K562 (cell line): Measurements from ENCODE around the gene MMP24OS. TPM values are rescaled to one million over a fixed set of nuclear protein-coding genes. Genes with fewer than 3 reads are reported as not detected.

Source experiments
- CBFA2T3 ChIP-seq: fragments of 450-650 bp; IDR thresholded peaks from 2 replicates; pipeline ENCODE4 v1.6.1; 2017
- DACH1 ChIP-seq: fragments of 450-650 bp; IDR thresholded peaks from 2 replicates; pipeline ENCODE4 v1.6.1; 2018; ENCODE audit not compliant: partially characterized antibody
- DPF2 ChIP-seq: fragments of 450-650 bp; IDR thresholded peaks from 2 replicates; pipeline ENCODE4 v1.6.1; 2016
- ESRRB ChIP-seq: fragments of 250-450 bp; sonication (Bioruptor Pico); IDR thresholded peaks from 2 replicates; pipeline ENCODE4 v1.5.0; 2020; ENCODE audit warnings: mild to moderate bottlenecking, moderate library complexity, borderline replicate concordance
- HSF4 ChIP-seq: fragments of 250-450 bp; sonication (Bioruptor Pico); IDR thresholded peaks from 2 replicates; pipeline ENCODE4 v2.1.2; 2022; ENCODE audit warnings: mild to moderate bottlenecking, moderate library complexity, borderline replicate concordance
- NR2C2 ChIP-seq, 2 experiments: fragments of 200-800 bp in 1 of 2; sonication (Bioruptor generic) in 1 of 2; sonication (generic) in 1 of 2; formaldehyde crosslinking in 1 of 2; IDR thresholded peaks; 2 replicates each; pipeline versions ENCODE4 v1.6.1 to v1.8.0; 2016 to 2022; ENCODE audit warnings: mild to moderate bottlenecking in 1 of 2, missing compliant biosample characterization in 1 of 2, missing genetic modification characterization in 1 of 2, missing genetic modification reagents in 1 of 2
- STAG1 ChIP-seq: sonication (generic); formaldehyde crosslinking; IDR thresholded peaks from 2 replicates; pipeline ENCODE4 v1.5.0; 2020; ENCODE audit warnings: missing genetic modification reagents, borderline replicate concordance
- polyA plus RNA-seq, 8 experiments: library from polyadenylated mRNA; depleted of rRNA in 4 of 8; stranded (reverse) in 5 of 8; unstranded in 3 of 8; fragments of >200 nt; fragmentation: Nextera tagmentation in 2 of 8; fragmentation: Illumina TruSeq in 1 of 8; extraction: Ambion mirVana in 2 of 8; extraction: Trizol in 1 of 8; gene quantifications; 2 replicates each; pipeline versions ENCODE4 v1.2.1 to v1.2.3, GENCODE V29; 2011 to 2014; ENCODE audit warnings: inconsistent platforms in 1 of 8, missing spikeins in 1 of 8
- total RNA-seq, 7 experiments: library from RNA; depleted of rRNA in 6 of 7; stranded (reverse); fragments of >200 nt in 6 of 7; fragmentation: Illumina TruSeq in 2 of 7; extraction: Trizol in 2 of 7; gene quantifications; 2 replicates each; pipeline versions ENCODE4 v1.2.1 to v1.2.3, GENCODE V29; 2011 to 2021; ENCODE audit warnings: low replicate concordance in 1 of 7
- TF ChIP-seq, protein P1 (sequence below): fragments of 450-650 bp; IDR thresholded peaks from 2 replicates; pipeline ENCODE4 v1.6.1; 2016; ENCODE audit warnings: mild to moderate bottlenecking, moderate library complexity
- TF ChIP-seq, protein P2 (sequence below): sonication (generic); formaldehyde crosslinking; IDR thresholded peaks from 2 replicates; pipeline ENCODE4 v1.9.0; 2022; ENCODE audit warnings: mild to moderate bottlenecking, missing genetic modification reagents
- TF ChIP-seq, protein P3 (sequence below): sonication (generic); formaldehyde crosslinking; IDR thresholded peaks from 2 replicates; pipeline ENCODE4 v1.8.0; 2022; ENCODE audit warnings: mild to moderate bottlenecking, missing genetic modification reagents

Gene MMP24OS
- total and polyA plus RNA-seq, 9 of the 15 experiments (the other 6 are each of a cell fraction or from before 2014, with no cell fraction given): 0.92 to 41.5 (median 11.4) TPM

DNA sequence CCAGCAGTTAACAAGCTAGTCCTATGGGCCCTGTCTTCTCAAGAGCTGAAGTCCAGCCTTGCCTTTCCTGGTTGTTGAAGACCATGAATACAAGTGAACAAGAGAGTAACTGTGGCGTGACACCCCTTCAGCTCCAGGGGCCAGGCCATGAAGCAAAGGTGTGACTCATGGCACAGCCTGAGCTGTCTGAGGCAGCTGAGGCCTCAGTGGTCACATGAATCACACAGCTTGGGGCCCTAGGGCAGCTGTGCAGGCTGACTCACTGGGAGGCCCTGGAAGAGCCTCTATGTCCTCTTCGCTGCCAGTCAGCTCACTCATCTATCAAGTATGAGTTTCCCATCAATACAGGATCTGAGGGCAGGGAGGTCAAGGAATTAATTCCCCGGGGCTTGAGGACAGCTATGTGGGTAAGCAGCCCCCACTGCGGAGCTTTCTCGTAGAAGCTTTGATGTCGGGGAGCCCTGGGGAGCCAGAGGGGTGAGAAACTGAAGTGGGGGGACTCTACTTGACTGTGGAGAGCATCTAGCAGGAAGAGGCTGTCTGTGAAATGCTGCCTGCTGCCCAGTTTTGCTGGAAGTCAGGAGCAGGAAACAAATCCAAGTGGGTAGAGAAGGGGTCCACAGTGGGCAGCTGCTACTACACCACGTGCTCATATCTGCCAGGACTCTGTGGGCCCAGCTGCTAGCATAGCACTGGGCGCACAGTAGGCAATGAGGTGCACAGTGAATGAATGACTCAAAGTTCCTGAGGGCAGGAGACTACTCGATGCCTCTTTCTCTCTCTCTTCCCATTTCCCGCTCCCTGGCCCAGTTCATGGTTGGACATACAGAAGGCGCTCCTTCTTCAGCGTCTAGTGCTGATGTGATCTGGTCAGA, 28.0 kb upstream of the MMP24OS start (continued):
- TF ChIP-seq, protein P1, sequence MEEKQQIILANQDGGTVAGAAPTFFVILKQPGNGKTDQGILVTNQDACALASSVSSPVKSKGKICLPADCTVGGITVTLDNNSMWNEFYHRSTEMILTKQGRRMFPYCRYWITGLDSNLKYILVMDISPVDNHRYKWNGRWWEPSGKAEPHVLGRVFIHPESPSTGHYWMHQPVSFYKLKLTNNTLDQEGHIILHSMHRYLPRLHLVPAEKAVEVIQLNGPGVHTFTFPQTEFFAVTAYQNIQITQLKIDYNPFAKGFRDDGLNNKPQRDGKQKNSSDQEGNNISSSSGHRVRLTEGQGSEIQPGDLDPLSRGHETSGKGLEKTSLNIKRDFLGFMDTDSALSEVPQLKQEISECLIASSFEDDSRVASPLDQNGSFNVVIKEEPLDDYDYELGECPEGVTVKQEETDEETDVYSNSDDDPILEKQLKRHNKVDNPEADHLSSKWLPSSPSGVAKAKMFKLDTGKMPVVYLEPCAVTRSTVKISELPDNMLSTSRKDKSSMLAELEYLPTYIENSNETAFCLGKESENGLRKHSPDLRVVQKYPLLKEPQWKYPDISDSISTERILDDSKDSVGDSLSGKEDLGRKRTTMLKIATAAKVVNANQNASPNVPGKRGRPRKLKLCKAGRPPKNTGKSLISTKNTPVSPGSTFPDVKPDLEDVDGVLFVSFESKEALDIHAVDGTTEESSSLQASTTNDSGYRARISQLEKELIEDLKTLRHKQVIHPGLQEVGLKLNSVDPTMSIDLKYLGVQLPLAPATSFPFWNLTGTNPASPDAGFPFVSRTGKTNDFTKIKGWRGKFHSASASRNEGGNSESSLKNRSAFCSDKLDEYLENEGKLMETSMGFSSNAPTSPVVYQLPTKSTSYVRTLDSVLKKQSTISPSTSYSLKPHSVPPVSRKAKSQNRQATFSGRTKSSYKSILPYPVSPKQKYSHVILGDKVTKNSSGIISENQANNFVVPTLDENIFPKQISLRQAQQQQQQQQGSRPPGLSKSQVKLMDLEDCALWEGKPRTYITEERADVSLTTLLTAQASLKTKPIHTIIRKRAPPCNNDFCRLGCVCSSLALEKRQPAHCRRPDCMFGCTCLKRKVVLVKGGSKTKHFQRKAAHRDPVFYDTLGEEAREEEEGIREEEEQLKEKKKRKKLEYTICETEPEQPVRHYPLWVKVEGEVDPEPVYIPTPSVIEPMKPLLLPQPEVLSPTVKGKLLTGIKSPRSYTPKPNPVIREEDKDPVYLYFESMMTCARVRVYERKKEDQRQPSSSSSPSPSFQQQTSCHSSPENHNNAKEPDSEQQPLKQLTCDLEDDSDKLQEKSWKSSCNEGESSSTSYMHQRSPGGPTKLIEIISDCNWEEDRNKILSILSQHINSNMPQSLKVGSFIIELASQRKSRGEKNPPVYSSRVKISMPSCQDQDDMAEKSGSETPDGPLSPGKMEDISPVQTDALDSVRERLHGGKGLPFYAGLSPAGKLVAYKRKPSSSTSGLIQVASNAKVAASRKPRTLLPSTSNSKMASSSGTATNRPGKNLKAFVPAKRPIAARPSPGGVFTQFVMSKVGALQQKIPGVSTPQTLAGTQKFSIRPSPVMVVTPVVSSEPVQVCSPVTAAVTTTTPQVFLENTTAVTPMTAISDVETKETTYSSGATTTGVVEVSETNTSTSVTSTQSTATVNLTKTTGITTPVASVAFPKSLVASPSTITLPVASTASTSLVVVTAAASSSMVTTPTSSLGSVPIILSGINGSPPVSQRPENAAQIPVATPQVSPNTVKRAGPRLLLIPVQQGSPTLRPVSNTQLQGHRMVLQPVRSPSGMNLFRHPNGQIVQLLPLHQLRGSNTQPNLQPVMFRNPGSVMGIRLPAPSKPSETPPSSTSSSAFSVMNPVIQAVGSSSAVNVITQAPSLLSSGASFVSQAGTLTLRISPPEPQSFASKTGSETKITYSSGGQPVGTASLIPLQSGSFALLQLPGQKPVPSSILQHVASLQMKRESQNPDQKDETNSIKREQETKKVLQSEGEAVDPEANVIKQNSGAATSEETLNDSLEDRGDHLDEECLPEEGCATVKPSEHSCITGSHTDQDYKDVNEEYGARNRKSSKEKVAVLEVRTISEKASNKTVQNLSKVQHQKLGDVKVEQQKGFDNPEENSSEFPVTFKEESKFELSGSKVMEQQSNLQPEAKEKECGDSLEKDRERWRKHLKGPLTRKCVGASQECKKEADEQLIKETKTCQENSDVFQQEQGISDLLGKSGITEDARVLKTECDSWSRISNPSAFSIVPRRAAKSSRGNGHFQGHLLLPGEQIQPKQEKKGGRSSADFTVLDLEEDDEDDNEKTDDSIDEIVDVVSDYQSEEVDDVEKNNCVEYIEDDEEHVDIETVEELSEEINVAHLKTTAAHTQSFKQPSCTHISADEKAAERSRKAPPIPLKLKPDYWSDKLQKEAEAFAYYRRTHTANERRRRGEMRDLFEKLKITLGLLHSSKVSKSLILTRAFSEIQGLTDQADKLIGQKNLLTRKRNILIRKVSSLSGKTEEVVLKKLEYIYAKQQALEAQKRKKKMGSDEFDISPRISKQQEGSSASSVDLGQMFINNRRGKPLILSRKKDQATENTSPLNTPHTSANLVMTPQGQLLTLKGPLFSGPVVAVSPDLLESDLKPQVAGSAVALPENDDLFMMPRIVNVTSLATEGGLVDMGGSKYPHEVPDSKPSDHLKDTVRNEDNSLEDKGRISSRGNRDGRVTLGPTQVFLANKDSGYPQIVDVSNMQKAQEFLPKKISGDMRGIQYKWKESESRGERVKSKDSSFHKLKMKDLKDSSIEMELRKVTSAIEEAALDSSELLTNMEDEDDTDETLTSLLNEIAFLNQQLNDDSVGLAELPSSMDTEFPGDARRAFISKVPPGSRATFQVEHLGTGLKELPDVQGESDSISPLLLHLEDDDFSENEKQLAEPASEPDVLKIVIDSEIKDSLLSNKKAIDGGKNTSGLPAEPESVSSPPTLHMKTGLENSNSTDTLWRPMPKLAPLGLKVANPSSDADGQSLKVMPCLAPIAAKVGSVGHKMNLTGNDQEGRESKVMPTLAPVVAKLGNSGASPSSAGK: peak; percentile 76
- TF ChIP-seq, protein P2, sequence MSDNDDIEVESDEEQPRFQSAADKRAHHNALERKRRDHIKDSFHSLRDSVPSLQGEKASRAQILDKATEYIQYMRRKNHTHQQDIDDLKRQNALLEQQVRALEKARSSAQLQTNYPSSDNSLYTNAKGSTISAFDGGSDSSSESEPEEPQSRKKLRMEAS (CRISPR knock-in tag): peak; percentile 81
- TF ChIP-seq NR2C2 (CRISPR knock-in tag; IDR thresholded peaks at IDR 0.05) (no peak), NR2C2 (tag; IDR thresholded peaks at IDR 0.05) (peak; percentile 49; the same call in 1 of the 2 replicates), CBFA2T3 (peak; percentile 68), HSF4 (no peak), STAG1 (CRISPR knock-in tag) (no peak), ESRRB (CRISPR knock-in tag) (no peak), DACH1 (peak; percentile 40), DPF2 (peak; percentile 69)
- TF ChIP-seq, protein P3, sequence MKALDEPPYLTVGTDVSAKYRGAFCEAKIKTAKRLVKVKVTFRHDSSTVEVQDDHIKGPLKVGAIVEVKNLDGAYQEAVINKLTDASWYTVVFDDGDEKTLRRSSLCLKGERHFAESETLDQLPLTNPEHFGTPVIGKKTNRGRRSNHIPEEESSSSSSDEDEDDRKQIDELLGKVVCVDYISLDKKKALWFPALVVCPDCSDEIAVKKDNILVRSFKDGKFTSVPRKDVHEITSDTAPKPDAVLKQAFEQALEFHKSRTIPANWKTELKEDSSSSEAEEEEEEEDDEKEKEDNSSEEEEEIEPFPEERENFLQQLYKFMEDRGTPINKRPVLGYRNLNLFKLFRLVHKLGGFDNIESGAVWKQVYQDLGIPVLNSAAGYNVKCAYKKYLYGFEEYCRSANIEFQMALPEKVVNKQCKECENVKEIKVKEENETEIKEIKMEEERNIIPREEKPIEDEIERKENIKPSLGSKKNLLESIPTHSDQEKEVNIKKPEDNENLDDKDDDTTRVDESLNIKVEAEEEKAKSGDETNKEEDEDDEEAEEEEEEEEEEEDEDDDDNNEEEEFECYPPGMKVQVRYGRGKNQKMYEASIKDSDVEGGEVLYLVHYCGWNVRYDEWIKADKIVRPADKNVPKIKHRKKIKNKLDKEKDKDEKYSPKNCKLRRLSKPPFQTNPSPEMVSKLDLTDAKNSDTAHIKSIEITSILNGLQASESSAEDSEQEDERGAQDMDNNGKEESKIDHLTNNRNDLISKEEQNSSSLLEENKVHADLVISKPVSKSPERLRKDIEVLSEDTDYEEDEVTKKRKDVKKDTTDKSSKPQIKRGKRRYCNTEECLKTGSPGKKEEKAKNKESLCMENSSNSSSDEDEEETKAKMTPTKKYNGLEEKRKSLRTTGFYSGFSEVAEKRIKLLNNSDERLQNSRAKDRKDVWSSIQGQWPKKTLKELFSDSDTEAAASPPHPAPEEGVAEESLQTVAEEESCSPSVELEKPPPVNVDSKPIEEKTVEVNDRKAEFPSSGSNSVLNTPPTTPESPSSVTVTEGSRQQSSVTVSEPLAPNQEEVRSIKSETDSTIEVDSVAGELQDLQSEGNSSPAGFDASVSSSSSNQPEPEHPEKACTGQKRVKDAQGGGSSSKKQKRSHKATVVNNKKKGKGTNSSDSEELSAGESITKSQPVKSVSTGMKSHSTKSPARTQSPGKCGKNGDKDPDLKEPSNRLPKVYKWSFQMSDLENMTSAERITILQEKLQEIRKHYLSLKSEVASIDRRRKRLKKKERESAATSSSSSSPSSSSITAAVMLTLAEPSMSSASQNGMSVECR (CRISPR knock-in tag): no peak
